SK-N-SH (cell line): ENCODE measurements around the gene HEXA. TPM values are rescaled to one million over a fixed set of nuclear protein-coding genes. Genes with fewer than 3 reads are reported as not detected.

Experiments
- CTCF ChIA-PET: fragments of 300-600, 350-600 bp; formaldehyde crosslinking; extraction: SDS; loops from one replicate; lab custom pipeline; 2021; lab: Yijun Ruan, JAX
- POLR2A ChIA-PET: fragments of 350-600 bp; sonication (Branson Sonifier 250); formaldehyde crosslinking; extraction: SDS; loops from one replicate; lab custom pipeline; 2020; ENCODE audit warnings: antibody characterized with exemption, inconsistent platforms; lab: Yijun Ruan, JAX
- DNase-seq: peaks from one replicate; pipeline ENCODE4 v3.0.0; 2012
- H2AFZ ChIP-seq: fragments of 200-600 bp; sonication (generic); 2 replicates; pipeline ENCODE4 v1.8.1; 2016; ENCODE audit warnings: antibody characterized with exemption, mild to moderate bottlenecking, low read depth
- H3F3A ChIP-seq: fragments of 200-600 bp; sonication (generic); replicated peaks from 2 replicates; pipeline ENCODE3; 2016; ENCODE audit warnings: antibody characterized with exemption, mild to moderate bottlenecking; ENCODE audit not compliant: insufficient read depth
- H3K27ac ChIP-seq, 2 experiments: fragments of 200-500 bp in 1 of 2; fragments of 200-600 bp in 1 of 2; sonication (Bioruptor generic) in 1 of 2; sonication (generic), shearing (Covaris generic) in 1 of 2; 2 replicates each; pipeline versions ENCODE4 v1.5.1 to v1.6.1; 2014 to 2016; ENCODE audit warnings: low read depth in 2 of 2, inconsistent platforms in 1 of 2, low read length in 1 of 2, mild to moderate bottlenecking in 1 of 2, mixed read lengths in 1 of 2
- H3K27me3 ChIP-seq: fragments of 200-600 bp; sonication (generic), shearing (Covaris generic); 2 replicates; pipeline ENCODE4 v1.6.1; 2016; ENCODE audit warnings: mixed run types; ENCODE audit not compliant: insufficient read depth
- H3K36me3 ChIP-seq, 2 experiments: fragments of 200-500 bp in 1 of 2; fragments of 200-600 bp in 1 of 2; sonication (Bioruptor generic) in 1 of 2; sonication (generic) in 1 of 2; replicated peaks in 1 of 2; 2 replicates each; pipeline versions ENCODE3 to v1.5.1; 2014 to 2016; ENCODE audit warnings: low read length in 1 of 2, mild to moderate bottlenecking in 1 of 2; ENCODE audit not compliant: insufficient read depth in 2 of 2, control insufficient read depth in 1 of 2
- H3K4me1 ChIP-seq, 2 experiments: fragments of 200-500 bp in 1 of 2; fragments of 200-600 bp in 1 of 2; sonication (Bioruptor generic) in 1 of 2; sonication (generic), shearing (Covaris generic) in 1 of 2; 2 replicates each; pipeline versions ENCODE4 v1.5.1 to v1.6.1; 2014 to 2016; ENCODE audit warnings: low read depth in 1 of 2, low read length in 1 of 2, mixed run types in 1 of 2; ENCODE audit not compliant: insufficient read depth in 2 of 2, control insufficient read depth in 1 of 2
- H3K4me2 ChIP-seq: fragments of 200-600 bp; sonication (generic), shearing (Covaris generic); 2 replicates; pipeline ENCODE4 v1.6.1; 2017; ENCODE audit warnings: mixed run types
- H3K4me3 ChIP-seq, 2 experiments: fragments of 200-500 bp in 1 of 2; fragments of 200-600 bp in 1 of 2; sonication (Bioruptor generic) in 1 of 2; sonication (generic), shearing (Covaris generic) in 1 of 2; 2 replicates each; pipeline versions ENCODE4 v1.5.1 to v1.8.1; 2014 to 2016; ENCODE audit warnings: low read depth in 2 of 2, inconsistent platforms in 1 of 2, low read length in 1 of 2, mild to moderate bottlenecking in 1 of 2, mixed read lengths in 1 of 2, moderate library complexity in 1 of 2
- H3K79me2 ChIP-seq: fragments of 200-600 bp; sonication (generic); 2 replicates; pipeline ENCODE4 v1.8.1; 2017; ENCODE audit warnings: mild to moderate bottlenecking; ENCODE audit not compliant: insufficient read depth
- H3K9ac ChIP-seq: fragments of 200-600 bp; sonication (generic); 2 replicates; pipeline ENCODE4 v1.6.1; 2017; ENCODE audit warnings: mixed run types
- H3K9me2 ChIP-seq: fragments of 200-600 bp; sonication (generic); 2 replicates; pipeline ENCODE4 v1.6.1; 2017; ENCODE audit warnings: mixed run types
- H3K9me3 ChIP-seq: fragments of 200-600 bp; sonication (generic); 2 replicates; pipeline ENCODE4 v1.6.1; 2017; ENCODE audit warnings: mixed run types, mild to moderate bottlenecking, moderate library complexity
- H4K20me1 ChIP-seq: fragments of 200-600 bp; sonication (generic); 2 replicates; pipeline ENCODE4 v1.6.1; 2017; ENCODE audit warnings: mild to moderate bottlenecking, mixed run types; ENCODE audit not compliant: insufficient read depth
- CTCF ChIP-seq: fragments of 200-600 bp; sonication (generic); IDR thresholded peaks from 2 replicates; pipeline ENCODE4 v1.6.1; 2017; ENCODE audit warnings: antibody characterized with exemption, mild to moderate bottlenecking, moderate library complexity
- EP300 ChIP-seq, 2 experiments: IDR thresholded peaks; 2 replicates each; pipeline versions ENCODE4 v1.4.0 to v1.6.1; 2012; ENCODE audit warnings: borderline replicate concordance in 1 of 2, low read depth in 1 of 2, low read length in 1 of 2
- FOSL2 ChIP-seq: IDR thresholded peaks from 2 replicates; pipeline ENCODE4 v1.4.0; 2012; ENCODE audit warnings: low read depth, mild to moderate bottlenecking, moderate library complexity, borderline replicate concordance
- FOXM1 ChIP-seq: IDR thresholded peaks from 2 replicates; pipeline ENCODE4 v1.4.0; 2012; ENCODE audit warnings: low read depth, mild to moderate bottlenecking
- GABPA ChIP-seq: IDR thresholded peaks from 2 replicates; pipeline ENCODE4 v1.4.0; 2012; ENCODE audit warnings: low read depth, mild to moderate bottlenecking
- GATA2 ChIP-seq: sonication (generic); formaldehyde crosslinking; IDR thresholded peaks from 2 replicates; pipeline ENCODE4 v1.5.0; 2020; ENCODE audit warnings: mild to moderate bottlenecking, missing genetic modification reagents
- IRF3 ChIP-seq: fragments of 150-350 bp; IDR thresholded peaks from 2 replicates; pipeline ENCODE4 v1.6.1; 2016; ENCODE audit warnings: mild to moderate bottlenecking, low read depth, low read length
- JUND ChIP-seq: IDR thresholded peaks from 2 replicates; pipeline ENCODE4 v1.4.0; 2012
- MEF2A ChIP-seq: IDR thresholded peaks from 2 replicates; pipeline ENCODE4 v1.4.0; 2012; ENCODE audit warnings: low read depth, borderline replicate concordance
- NFIC ChIP-seq: IDR thresholded peaks from 2 replicates; pipeline ENCODE4 v1.4.0; 2012; ENCODE audit warnings: borderline replicate concordance
- NRF1 ChIP-seq: IDR thresholded peaks from 2 replicates; pipeline ENCODE4 v1.6.1; 2012; ENCODE audit warnings: low read depth, mild to moderate bottlenecking, low read length
- POLR2AphosphoS5 ChIP-seq: IDR thresholded peaks from 2 replicates; pipeline ENCODE4 v1.6.1; 2012; ENCODE audit warnings: low read depth, low read length
- RAD21 ChIP-seq: IDR thresholded peaks from 2 replicates; pipeline ENCODE4 v1.6.1; 2012; ENCODE audit warnings: mild to moderate bottlenecking, low read length
- RCOR1 ChIP-seq: fragments of 150-350 bp; IDR thresholded peaks from 2 replicates; pipeline ENCODE4 v1.6.1; 2017; ENCODE audit warnings: antibody characterized with exemption, low read length
- TAF1 ChIP-seq: IDR thresholded peaks from 2 replicates; pipeline ENCODE4 v1.6.1; 2012; ENCODE audit warnings: low read depth, mild to moderate bottlenecking, low read length, moderate library complexity, borderline replicate concordance
- TCF12 ChIP-seq: IDR thresholded peaks from 2 replicates; pipeline ENCODE4 v1.4.0; 2012
- TEAD4 ChIP-seq: IDR thresholded peaks from 2 replicates; pipeline ENCODE4 v1.4.0; 2012; ENCODE audit warnings: mild to moderate bottlenecking, borderline replicate concordance; ENCODE audit not compliant: insufficient read depth
- YY1 ChIP-seq: IDR thresholded peaks from 2 replicates; pipeline ENCODE4 v1.4.0; 2012; ENCODE audit warnings: low read depth, mild to moderate bottlenecking
- WGBS: methylation state at CpG from one replicate; pipeline ENCODE4 v1.1.6; 2017; ENCODE audit warnings: low lambda C conversion rate; 5-methylcytosine and 5-hydroxymethylcytosine counted together
- polyA plus RNA-seq, 3 experiments: library from polyadenylated mRNA; depleted of rRNA; stranded (reverse); fragments of >200 nt; gene quantifications; 2 replicates each; pipeline ENCODE4 v1.2.3, GENCODE V29; 2012

HEXA gene
- polyA plus RNA-seq, 1 of the 3 experiments (the other 2 are of a cell fraction): 251 TPM

GRCh38 chr15:72380743-72381142, 4.9 kb upstream of the HEXA start:
- H3K9ac ChIP-seq: no peak overlapping the region
- no peak for DNase-seq
- WGBS: 19% methylated on average over 4 of the region's 4 CpGs
- H3K4me3 ChIP-seq: no peak overlapping the region
- ChIA-PET CTCF (no interaction called here), POLR2A (no interaction called here)
- H4K20me1 ChIP-seq: no peaks in the 10 kb centered on the region
- H3K79me2 ChIP-seq: no peaks in the 10 kb centered on the region
- no peaks in the 10 kb centered on the region for H3K9me3 ChIP-seq
- no peaks in the 10 kb centered on the region for H3K36me3 ChIP-seq
- H3K4me2 ChIP-seq: no peak overlapping the region
- H2AFZ ChIP-seq: no peak overlapping the region
- peaks cover 11% of the 10 kb centered on the region for H3F3A ChIP-seq
- peaks cover 0 to 3% of the 10 kb centered on the region in 2 experiments; a peak in 2 of 4 replicates for H3K4me1 ChIP-seq
- no peak for TF ChIP-seq POLR2AphosphoS5
- TF ChIP-seq TEAD4: no peak
- TF ChIP-seq TCF12: no peak
- no peak for TF ChIP-seq TAF1
- no peak for TF ChIP-seq IRF3
- no peak for TF ChIP-seq NRF1
- TF ChIP-seq RAD21: no peak
- no peak for TF ChIP-seq GATA2 (CRISPR knock-in tag)
- TF ChIP-seq FOSL2: no peak
- TF ChIP-seq CTCF: no peak
- TF ChIP-seq FOXM1: no peak
- TF ChIP-seq EP300 (IDR thresholded peaks at IDR 0.05; ENCODE audit: borderline replicate concordance in 1 of 2, low read depth in 1 of 2, low read length in 1 of 2): no peak
- no peak for TF ChIP-seq RCOR1
- no peak for TF ChIP-seq GABPA
- no peak for TF ChIP-seq YY1
- TF ChIP-seq MEF2A: no peak
- no peak for TF ChIP-seq NFIC
- TF ChIP-seq JUND: no peak
- H3K27me3 ChIP-seq: peaks cover 29% of the 10 kb centered on the region; the same call in 1 of the 2 replicates
- no peak overlapping the region for H3K27ac ChIP-seq
- no peaks in the 10 kb centered on the region for H3K9me2 ChIP-seq
